Stimulated activated CD8-positive, alpha-beta memory T cell treated with anti-CD3 and anti-CD28 coated beads, Interleukin-2, amount 100 ng/mL, for 1 hour (primary cell): ENCODE measurements around the gene NUP210L.

Source experiments
- DNase-seq, 2 donors: peaks; one replicate each; pipeline ENCODE4 v3.0.0-alpha.2; 2020; ENCODE audit warnings: low read depth in 2 of 2

The NUP210L gene

GRCh38 chr1:154154534-154155191 is at the start of gene NUP210L:
TSS of gene NUP210L (minus strand) at chr1:154155073.
- no peak for DNase-seq

- no peak for DNase-seq
Observed at GRCh38 chr1:154199563-154199879, 44.6 kb upstream of the NUP210L start.

- peak in 1 of 2 donors; percentile 26 for DNase-seq
Observed at GRCh38 chr1:154198756-154199562, 44.1 kb upstream of the NUP210L start.

- no peak for DNase-seq
Observed at GRCh38 chr1:154193821-154194220, 38.9 kb upstream of the NUP210L start.

GRCh38 chr1:154192476-154192875 is 37.6 kb upstream of the NUP210L start:
- no peak for DNase-seq

- no peak for DNase-seq
Observed at GRCh38 chr1:154191990-154192461, 37.2 kb upstream of the NUP210L start, which contains the start of gene TPM3. TSS of gene TPM3 (minus strand) at chr1:154192100. CDS start at chr1:154192018, 82 bp downstream.

GRCh38 chr1:154190550-154190949 is 35.7 kb upstream of the NUP210L start:
- DNase-seq, result no peak

- no peak for DNase-seq
Observed at GRCh38 chr1:154186852-154187501, 32.1 kb upstream of the NUP210L start.

GRCh38 chr1:154186177-154186576 is 31.3 kb upstream of the NUP210L start:
- DNase-seq, result peak in 1 of 2 donors; percentile 42

GRCh38 chr1:154183046-154183915 is 28.4 kb upstream of the NUP210L start:
- peak; percentile 89 to 91 for DNase-seq

GRCh38 chr1:154182344-154183045 is 27.6 kb upstream of the NUP210L start:
- DNase-seq, result peak; percentile 13 to 35

GRCh38 chr1:154181944-154182343 is 27.1 kb upstream of the NUP210L start:
- DNase-seq, result no peak

- no peak for DNase-seq
Observed at GRCh38 chr1:154179946-154180687, 25.2 kb upstream of the NUP210L start.

GRCh38 chr1:154178911-154179811 is 24.3 kb upstream of the NUP210L start:
- DNase-seq, result no peak

- DNase-seq, result no peak
Observed at GRCh38 chr1:154178013-154178412, 23.1 kb upstream of the NUP210L start.

GRCh38 chr1:154176337-154176736 is 21.5 kb upstream of the NUP210L start:
- DNase-seq, result no peak

- DNase-seq, result no peak
Observed at GRCh38 chr1:154174654-154175053, 19.8 kb upstream of the NUP210L start.

GRCh38 chr1:154171880-154172279 is 17.0 kb upstream of the NUP210L start:
- DNase-seq, result no peak

- DNase-seq, result no peak
Observed at GRCh38 chr1:154171223-154171583, 16.3 kb upstream of the NUP210L start.
